SU-DHL-6 (cell line): ENCODE results near the gene AOX1.

Source experiments
- H2AFZ ChIP-seq: fragments of 200-600 bp; sonication (generic); 2 replicates; pipeline ENCODE4 v1.6.1; 2014; ENCODE audit warnings: low read depth, mild to moderate bottlenecking, moderate library complexity, mixed read lengths, antibody characterized with exemption, low read length; ENCODE audit not compliant: severe bottlenecking
- H3F3A ChIP-seq: fragments of 200-600 bp; shearing (Covaris generic); 2 replicates; pipeline ENCODE4 v1.6.0; 2016; ENCODE audit warnings: antibody characterized with exemption, mild to moderate bottlenecking; ENCODE audit not compliant: insufficient read depth
- H3K27ac ChIP-seq: fragments of 200-600 bp; sonication (generic); 2 replicates; pipeline ENCODE4 v1.5.1; 2016; ENCODE audit warnings: low read depth, mild to moderate bottlenecking, low read length, moderate library complexity, mixed read lengths
- H3K27me3 ChIP-seq: fragments of 200-600 bp; sonication (generic), shearing (Covaris generic); 2 replicates; pipeline ENCODE4 v1.6.0; 2014; ENCODE audit warnings: mild to moderate bottlenecking, low read length
- H3K36me3 ChIP-seq: fragments of 200-600 bp; sonication (generic); 2 replicates; pipeline ENCODE4 v1.6.1; 2014; ENCODE audit warnings: mild to moderate bottlenecking, low read length, mixed read lengths
- H3K4me2 ChIP-seq: fragments of 300-600, 200-600 bp; shearing (Covaris generic), sonication (generic); 2 replicates; pipeline ENCODE4 v1.6.0; 2014; ENCODE audit warnings: low read length, low read depth, mild to moderate bottlenecking; ENCODE audit not compliant: poor library complexity, severe bottlenecking
- H3K4me3 ChIP-seq: fragments of 200-600 bp; sonication (generic); 2 replicates; pipeline ENCODE4 v1.5.1; 2014; ENCODE audit warnings: antibody characterized with exemption, low read length, mild to moderate bottlenecking, mixed read lengths; ENCODE audit not compliant: insufficient read depth, poor library complexity, severe bottlenecking
- H3K79me2 ChIP-seq: fragments of 200-600 bp; sonication (generic); 2 replicates; pipeline ENCODE4 v1.6.1; 2014; ENCODE audit warnings: mild to moderate bottlenecking, low read length, moderate library complexity; ENCODE audit not compliant: insufficient read depth
- H3K9ac ChIP-seq: fragments of 200-600 bp; sonication (generic); 2 replicates; pipeline ENCODE4 v1.7.0; 2014; ENCODE audit warnings: mild to moderate bottlenecking, low read length
- H3K9me2 ChIP-seq: fragments of 200-600 bp; sonication (generic); replicated peaks from 2 replicates; pipeline ENCODE4 v1.6.1; 2014; ENCODE audit warnings: low read length; ENCODE audit not compliant: insufficient read depth
- H3K9me3 ChIP-seq: fragments of 200-600 bp; sonication (generic); 2 replicates; pipeline ENCODE4 v1.6.1; 2014; ENCODE audit warnings: low read length, mixed read lengths; ENCODE audit not compliant: insufficient read depth
- H4K20me1 ChIP-seq: fragments of 200-600 bp; sonication (generic); 2 replicates; pipeline ENCODE4 v1.6.1; 2014; ENCODE audit warnings: low read depth, mild to moderate bottlenecking, antibody characterized with exemption, low read length, moderate library complexity, mixed read lengths
- CTCF ChIP-seq: fragments of 200-600 bp; sonication (generic); IDR thresholded peaks from one replicate; pipeline ENCODE4 v1.5.1; 2017; ENCODE audit warnings: antibody characterized with exemption, mild to moderate bottlenecking, low read length, moderate library complexity; ENCODE audit not compliant: insufficient read depth, poor library complexity, severe bottlenecking
- EZH2phosphoT487 ChIP-seq: fragments of 200-600 bp; sonication (generic), shearing (Covaris generic); conservative IDR thresholded peaks from 2 replicates; pipeline ENCODE4 v1.6.1; 2018; ENCODE audit warnings: mild to moderate bottlenecking, antibody characterized with exemption, low read length, moderate library complexity, mixed read lengths

AOX1 gene

GRCh38 chr2:200669308-200669707, 83.5 kb downstream of the AOX1 start:
- H3K9me2 ChIP-seq = no peaks in the 10 kb centered on the region
- no peak overlapping the region for H3K4me3 ChIP-seq
- no peak overlapping the region for H2AFZ ChIP-seq
- H3K27me3 ChIP-seq = no peaks in the 10 kb centered on the region
- H3K4me2 ChIP-seq = no peak overlapping the region
- H3F3A ChIP-seq = no peaks in the 10 kb centered on the region
- no peaks in the 10 kb centered on the region for H3K36me3 ChIP-seq
- no peak for TF ChIP-seq EZH2phosphoT487
- TF ChIP-seq CTCF = no peak
- no peak overlapping the region for H3K9ac ChIP-seq
- H3K27ac ChIP-seq = no peak overlapping the region
- H3K9me3 ChIP-seq = no peaks in the 10 kb centered on the region
- no peaks in the 10 kb centered on the region for H3K79me2 ChIP-seq
- H4K20me1 ChIP-seq = no peaks in the 10 kb centered on the region

- Histone ChIP-seq H3K4me3 (no peak overlapping the region), H3K9me3 (no peaks in the 10 kb centered on the region), H3K27ac (no peak overlapping the region), H3K4me2 (no peak overlapping the region), H3K9me2 (no peaks in the 10 kb centered on the region), H3F3A (no peaks in the 10 kb centered on the region), H2AFZ (no peak overlapping the region), H3K79me2 (no peaks in the 10 kb centered on the region), H4K20me1 (no peaks in the 10 kb centered on the region), H3K36me3 (no peaks in the 10 kb centered on the region), H3K9ac (no peak overlapping the region), H3K27me3 (no peaks in the 10 kb centered on the region)
- TF ChIP-seq CTCF = no peak
- no peak for TF ChIP-seq EZH2phosphoT487
Observed at GRCh38 chr2:200670313-200670712, 84.5 kb downstream of the AOX1 start.

- Histone ChIP-seq H3K27me3 (no peaks in the 10 kb centered on the region), H3K36me3 (no peaks in the 10 kb centered on the region), H4K20me1 (no peaks in the 10 kb centered on the region), H3K27ac (no peak overlapping the region), H3K9me2 (no peaks in the 10 kb centered on the region), H3F3A (no peaks in the 10 kb centered on the region), H2AFZ (no peak overlapping the region), H3K4me3 (no peak overlapping the region), H3K4me2 (no peak overlapping the region), H3K79me2 (no peaks in the 10 kb centered on the region), H3K9me3 (no peaks in the 10 kb centered on the region), H3K9ac (no peak overlapping the region)
- TF ChIP-seq CTCF (no peak), EZH2phosphoT487 (no peak)
Observed at GRCh38 chr2:200670751-200671150, 84.9 kb downstream of the AOX1 start.
